Activated effector memory CD4-positive, alpha-beta T cell treated with anti-CD3 and anti-CD28 coated beads, Interleukin-2, amount 50 U/mL, for 16 hours (primary cell): ENCODE results near the gene PKN1.
"Not testable (repeated sequence)": the region's sequence is repeated elsewhere in the genome, so short reads cannot be mapped to it uniquely, and the experiment has no call there.

Experiments
- DNase-seq: peaks from one replicate; pipeline ENCODE4 v3.0.0-alpha.2; 2020

PKN1 gene

DNA sequence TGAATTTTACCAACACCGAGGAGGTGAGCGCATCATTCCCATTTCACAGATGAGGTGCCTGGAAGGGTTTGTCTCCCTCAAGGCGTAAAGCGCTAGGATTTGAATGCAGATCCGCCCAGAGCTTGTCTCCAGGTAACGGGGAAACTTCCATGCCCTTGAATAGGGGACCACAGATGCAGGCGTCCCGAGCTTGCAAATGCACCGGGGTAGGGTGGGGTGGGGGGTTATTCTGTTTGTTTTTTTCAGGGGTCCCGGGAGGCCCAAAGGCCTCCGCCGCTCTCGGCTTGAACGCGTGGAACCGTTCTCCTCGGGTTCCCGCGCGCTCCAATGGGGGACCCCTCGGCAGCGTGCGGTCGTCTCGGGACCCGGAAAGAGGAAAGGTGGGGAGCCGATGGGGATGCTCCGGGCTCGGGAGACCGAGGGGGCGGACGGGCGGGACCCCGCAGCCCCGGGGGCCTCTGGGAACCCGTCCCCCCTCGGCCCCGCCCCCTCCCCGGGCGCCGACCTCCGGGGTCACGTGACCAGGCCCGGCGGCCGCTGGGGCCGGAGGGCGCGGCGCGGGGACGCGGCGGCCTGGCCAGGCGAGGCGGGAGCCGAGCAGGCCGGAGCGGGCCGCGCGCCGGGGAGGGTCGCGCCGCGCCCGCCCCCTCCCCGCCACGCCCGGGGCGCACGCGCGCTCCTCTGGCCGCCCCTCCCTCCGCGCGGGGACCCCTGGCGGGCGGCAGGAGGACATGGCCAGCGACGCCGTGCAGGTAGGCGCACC lies at the start of gene PKN1:
TSS of gene PKN1 (plus strand) at position 516 of the 763 bp plus-strand sequence. CDS start at position 732, 216 bp downstream.
- peak; percentile 83 for DNase-seq

DNA sequence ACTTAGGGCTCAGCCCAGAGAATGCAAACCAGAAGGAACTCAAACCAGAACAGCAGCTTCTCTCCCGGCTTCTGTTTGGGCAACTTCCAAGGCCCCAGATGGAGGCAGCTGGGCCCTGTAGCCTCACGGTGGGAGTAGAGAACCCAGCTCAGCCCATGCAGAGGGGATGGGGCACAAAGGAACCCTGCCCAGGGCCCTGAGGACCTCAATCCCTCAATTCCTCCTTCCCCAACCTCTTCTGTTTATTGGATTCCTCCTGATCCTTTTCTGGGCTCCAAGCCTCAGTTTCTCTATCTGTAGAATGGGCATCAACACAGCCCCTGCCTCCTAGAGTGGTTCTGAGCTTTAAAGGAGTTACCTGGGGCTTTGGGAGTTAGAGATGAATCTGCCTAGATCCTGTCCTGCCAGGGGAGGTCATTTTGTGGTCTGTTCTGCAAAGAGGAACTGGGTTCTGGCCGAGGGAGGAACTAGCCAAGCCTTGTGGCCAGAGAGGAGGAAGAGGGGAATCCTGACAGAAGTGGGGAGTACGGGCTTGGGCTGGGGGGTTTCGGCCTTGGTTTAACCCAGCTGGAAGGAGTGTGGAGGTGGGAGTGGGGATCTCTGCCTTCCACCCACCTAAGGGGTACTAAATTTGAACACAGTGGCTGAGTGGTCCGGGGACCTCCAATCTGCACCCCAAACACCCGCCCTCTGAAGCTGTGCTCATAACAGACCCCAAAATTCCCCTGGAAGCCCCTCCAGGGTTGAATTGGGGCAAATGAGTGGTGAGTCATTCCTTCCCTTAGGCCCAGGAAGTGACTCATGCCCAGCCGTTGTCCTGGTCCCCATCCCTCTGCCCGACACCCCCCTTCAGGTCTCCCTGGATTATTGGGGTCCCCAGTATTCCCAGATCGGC lies 49.2 kb upstream of the PKN1 start:
- DNase-seq, result peak; percentile 89

DNA sequence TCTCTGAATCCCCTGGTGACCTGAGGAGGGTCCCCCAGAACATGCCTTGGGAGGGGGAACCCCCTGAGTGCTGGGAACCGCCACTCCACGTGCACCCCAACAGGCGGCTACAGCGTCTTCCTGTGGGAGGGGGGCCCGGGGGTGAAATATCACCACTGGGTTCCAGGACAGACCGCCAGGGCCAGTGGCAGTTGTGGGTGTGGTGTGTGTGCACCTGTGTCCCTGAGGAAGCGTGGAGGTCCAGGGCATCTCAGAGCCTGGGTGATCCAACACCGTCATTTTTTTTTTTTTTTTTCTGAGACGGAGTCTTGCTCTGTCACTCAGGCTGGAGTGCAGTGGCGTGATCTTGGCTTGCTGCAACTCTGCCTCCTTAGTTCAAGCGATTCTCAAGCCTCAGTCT lies 47.6 kb upstream of the PKN1 start:
- peak; percentile 75 for DNase-seq

DNA sequence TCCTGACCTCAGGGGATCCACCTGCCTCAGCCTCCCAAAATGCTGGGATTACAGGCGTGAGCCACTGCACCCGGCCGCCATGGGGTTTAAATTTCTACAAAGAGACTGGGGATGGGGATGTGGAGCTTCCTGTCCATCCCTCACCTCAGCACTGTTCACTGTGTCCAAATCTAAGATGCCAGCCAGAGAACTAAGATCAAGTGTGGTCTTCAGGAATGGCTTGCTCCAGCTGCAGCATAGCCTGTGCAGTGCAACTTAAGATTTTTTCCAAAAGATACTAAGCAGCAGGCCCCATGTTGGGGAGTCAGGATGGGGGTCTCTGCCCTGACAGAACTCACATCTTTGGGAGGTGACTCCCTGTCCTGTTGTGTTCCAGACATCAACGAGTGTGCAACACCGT lies 42.6 kb upstream of the PKN1 start:
- DNase-seq, result no peak

DNA sequence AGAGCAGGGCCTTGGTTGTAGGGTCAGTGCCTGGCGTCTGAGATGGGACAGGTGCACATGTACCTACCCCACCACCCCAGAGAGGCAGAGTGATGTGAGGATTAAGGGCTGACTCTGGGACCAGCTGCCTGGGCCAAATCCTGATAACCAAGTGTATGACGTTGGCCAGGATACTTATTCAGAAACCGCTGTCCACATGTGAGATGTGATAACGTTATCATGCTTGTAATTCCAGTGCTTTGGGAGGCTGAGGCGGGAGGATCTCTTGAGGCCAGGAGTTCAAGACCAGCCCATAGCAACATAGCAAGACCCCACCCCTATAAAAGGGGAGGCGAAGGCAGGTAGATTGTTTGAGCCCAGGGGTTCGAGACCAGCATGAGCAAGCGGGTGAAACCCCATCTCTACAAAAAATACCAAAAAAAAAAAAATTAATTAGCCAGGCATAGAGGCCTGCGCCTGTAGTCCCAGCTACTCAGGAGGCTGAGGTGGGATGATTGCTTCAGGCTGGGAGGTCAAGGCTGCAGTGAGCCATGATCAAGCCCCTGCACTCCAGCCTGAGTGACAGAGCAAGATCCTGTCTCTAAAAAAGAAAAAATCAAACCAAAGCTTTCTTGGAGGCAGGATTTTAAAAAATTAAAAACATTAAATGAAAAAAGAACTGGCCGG lies 41.8 kb upstream of the PKN1 start:
- no peak for DNase-seq

DNA sequence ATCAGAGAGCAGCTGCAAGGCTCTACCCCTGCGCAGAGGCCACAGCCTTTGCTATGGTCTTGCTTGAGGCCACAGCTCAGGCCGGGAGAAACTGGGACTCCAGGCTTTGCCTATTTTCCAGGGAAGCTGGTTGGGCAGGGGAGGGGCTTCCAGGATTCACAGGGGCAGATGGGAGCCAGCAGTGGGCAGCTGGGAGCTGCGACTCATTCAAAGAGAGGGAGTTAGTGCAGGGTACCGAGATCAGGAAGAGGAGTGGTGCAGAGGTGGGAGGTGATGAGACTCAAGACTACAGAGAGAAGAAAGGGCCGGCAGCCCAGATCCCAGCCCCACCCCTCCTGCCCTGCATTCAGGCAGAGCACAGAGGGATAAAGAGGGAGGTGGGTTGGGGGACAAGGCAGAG lies 39.8 kb upstream of the PKN1 start:
- DNase-seq, result no peak

DNA sequence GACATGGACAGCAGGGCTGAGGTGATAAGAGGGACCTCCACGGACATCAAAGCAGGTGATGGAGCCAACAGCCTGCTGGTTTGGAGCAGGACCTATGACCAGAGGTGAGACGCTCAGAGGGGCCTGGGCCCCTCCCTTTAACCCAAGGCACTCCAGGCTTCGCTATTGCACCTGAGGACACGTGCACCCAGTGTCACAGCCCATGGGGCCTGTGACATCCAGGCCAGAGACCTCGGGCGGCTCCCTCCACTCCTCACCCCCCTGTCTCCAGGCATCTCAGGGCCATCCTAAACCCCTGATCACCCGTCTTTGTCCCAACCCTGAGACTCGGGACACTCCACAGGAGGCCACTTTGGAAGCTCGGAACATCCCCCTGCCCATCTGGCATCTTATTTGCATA lies 38.9 kb upstream of the PKN1 start:
- no peak for DNase-seq

DNA sequence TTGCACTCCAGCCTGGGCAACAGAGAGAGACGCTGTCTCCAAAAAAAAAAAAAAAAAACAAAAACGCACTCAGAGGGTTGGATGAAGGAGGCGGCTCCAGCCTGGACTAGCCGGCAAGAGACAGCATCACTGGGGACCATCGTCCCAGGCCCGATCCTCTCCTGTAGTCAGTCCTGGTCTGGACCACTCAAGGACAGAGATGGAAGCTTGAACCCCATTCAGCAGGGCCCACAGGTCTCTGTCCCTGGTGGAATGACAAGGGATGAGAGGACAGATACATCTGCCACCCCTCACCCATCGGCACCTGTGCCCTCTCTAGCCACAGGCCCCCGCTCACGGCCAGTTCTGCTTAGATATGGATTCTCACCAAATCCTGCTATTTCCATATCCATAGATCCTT lies 37.8 kb upstream of the PKN1 start:
- DNase-seq, result no peak

DNA sequence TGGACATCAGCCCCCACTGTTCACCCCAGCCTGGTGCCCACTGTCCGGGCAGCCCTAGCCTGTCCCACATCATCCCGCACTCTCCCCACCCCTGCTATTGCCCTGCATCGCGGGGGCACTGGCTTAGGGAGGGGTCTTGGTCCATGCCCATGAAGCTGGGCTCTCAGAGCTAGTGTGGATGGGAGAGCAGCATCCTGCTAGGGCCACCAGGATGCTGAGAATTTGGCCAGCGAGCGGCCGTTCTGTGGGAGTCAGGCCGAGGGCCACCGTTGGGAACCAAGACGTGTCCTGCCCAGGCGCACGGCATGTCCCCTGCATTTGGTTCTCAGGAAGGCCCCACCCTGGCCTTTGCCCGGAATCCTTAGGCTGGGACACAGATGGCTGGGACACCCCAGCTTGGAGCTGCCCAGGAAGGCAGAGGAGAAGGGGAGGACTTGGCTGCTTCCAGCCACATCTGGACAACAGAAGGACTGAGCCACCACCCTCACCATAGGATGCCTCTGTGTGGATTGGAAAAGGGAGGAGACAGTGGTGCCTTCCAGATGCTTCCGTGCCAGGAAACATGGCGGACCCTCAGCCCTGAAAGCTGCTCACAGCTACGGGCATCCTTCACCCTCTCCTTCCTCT lies 37.3 kb upstream of the PKN1 start:
- no peak for DNase-seq

DNA sequence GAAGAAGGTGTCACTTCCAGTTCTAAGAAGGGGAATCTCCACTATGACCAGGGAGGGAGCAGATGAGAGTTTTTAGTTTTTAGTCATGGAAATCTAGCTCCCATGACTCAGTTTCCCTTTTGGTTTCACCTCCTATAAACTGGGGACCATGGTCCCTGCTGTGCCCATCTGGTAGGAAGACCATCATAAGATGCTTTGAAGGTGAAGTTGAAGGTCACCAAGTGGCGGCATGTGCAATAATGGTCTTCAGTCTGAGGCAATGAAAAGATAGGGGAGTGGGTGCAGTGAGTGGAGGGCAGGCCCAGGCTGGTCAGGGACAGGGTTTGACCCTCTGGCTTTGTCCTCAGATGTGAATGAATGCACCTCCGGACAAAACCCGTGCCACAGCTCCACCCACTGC lies 36.4 kb upstream of the PKN1 start:
- DNase-seq, result not testable (repeated sequence)

DNA sequence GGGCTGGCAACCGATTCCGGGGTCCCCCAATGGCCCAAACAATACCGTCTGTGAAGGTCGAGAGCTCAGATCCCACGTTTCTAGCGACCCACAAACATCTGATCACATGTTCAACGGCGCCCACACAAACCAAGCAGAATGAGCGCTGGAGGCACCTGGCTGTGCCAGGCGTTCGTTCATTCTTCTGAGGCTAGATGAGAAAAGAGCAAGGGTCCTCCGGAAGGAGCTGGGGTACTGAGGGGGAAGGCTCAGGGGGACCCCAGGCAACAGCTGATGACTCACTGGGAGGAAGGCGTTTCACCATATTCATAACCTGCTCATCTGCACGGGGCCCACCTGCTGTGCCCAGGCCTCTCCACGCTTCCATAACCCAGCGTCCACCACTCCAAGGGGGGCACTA lies 35.9 kb upstream of the PKN1 start:
- DNase-seq, result not testable (repeated sequence)

DNA sequence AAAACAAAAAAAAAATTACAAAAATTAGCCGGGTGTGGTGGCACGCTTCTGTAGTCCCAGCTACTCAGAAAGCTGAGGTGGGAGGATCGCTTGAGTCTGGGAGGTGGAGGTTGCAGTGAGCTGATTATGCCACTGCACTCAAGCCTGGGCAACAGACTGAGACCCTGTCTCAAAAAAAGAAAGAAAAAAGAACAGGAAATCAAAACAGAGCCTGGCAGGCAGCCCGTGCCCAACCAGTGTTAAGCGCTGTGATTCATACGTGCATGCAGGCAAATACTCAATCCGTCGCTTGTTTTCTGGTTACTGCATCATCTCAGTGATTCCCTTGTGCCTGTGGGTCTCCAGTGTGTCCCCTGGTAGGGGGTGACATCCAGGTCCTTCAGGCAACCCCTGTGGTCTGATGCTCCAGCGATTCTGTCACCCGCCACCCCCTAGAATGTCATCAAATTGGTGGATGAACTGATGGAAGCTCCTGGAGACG lies 32.1 kb upstream of the PKN1 start:
- DNase-seq, result no peak

DNA sequence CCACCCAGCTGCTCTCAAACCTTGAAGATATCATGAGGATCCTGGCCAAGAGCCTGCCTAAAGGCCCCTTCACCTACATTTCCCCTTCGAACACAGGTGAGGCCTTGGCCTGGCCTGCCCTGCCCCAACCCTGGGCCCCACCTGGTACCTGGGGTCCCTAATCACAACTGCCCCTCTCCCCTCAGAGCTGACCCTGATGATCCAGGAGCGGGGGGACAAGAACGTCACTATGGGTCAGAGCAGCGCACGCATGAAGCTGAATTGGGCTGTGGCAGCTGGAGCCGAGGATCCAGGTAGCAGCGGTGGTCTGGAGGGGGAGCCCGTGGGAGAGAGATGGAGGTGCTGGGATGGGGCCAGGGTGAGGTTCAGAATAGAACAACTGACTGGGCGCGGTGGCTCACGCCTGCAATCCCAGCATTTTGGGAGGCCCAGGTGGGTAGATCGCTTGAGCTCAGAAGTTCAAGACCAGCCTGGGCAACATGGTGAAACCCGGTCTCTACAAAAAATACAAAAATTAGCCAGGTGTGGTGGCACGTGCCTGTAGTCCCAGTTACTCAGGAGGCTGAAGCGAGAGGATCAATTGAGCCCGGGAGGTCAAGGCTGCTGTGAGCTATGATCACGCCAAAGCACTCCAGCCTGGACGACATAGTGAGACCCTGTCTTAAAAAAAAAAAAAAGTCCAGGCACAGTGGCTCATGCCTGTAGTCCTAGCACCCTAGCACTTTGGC lies 31.5 kb upstream of the PKN1 start:
- peak; percentile 63 for DNase-seq

DNA sequence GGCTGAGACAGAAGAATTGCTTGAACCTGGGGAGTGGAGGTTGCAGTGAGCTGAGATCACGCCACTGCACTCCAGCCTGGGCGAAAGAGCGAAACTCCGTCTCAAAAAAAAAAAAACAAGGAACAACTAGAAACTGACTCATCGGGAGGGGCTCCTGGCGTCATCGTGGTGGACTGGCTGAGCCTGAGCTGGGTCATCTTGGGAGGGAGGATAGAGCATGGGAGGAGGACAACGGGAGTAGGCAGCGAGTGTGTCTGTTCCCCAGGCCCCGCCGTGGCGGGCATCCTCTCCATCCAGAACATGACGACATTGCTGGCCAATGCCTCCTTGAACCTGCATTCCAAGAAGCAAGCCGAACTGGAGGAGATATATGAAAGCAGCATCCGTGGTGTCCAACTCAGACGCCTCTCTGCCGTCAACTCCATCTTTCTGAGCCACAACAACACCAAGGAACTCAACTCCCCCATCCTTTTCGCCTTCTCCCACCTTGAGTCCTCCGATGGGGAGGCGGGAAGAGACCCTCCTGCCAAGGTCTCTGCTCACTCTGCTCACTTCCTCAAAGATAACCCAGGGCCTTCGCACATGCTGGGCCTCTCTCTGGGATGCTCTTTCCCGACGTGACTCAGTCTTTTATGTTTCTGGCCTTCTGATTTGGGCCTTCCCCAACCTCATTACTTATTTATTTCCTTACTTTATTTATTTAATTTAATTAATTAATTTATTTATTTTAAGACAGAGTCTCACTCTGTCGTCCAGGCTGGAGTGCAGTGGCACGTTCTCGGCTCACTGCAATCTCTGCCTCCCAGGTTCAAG lies 30.6 kb upstream of the PKN1 start:
- no peak for DNase-seq

DNA sequence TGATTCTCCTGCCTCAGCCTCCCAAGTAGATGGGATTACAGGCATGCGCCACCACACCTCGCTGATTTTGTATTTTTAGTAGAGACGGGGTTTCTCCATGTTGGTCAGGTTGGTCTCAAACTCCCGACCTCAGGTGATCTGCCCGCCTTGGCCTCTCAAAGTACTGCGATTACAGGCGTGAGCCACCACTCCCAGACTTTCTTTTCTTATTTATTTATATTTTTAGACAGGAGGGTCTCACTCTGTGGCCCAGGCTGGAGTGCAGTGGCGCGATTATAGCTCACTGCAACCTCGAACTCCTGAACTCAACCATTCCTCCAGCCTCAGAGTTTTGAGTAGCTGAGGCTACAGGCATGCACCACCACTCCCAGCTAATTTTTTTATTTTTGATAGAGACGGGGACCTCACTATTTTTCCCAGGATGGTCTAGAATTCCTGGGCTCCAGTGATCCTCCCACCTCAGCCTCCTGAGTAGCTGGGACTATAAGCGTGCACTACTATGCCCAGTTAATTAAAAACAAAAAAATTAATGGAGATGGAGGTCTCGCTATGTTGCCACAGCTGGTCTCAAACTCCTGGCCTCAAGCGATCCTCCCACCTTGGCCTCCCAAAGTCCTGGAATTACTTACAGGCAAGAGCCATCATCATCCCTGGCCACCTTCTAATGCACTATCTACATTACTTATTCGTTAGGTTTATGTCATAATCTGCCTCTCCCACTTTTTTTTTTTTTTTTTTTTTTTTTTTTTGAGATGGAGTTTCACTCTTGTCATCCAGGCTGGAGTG lies 29.8 kb upstream of the PKN1 start:
- DNase-seq, result not testable (repeated sequence)

DNA sequence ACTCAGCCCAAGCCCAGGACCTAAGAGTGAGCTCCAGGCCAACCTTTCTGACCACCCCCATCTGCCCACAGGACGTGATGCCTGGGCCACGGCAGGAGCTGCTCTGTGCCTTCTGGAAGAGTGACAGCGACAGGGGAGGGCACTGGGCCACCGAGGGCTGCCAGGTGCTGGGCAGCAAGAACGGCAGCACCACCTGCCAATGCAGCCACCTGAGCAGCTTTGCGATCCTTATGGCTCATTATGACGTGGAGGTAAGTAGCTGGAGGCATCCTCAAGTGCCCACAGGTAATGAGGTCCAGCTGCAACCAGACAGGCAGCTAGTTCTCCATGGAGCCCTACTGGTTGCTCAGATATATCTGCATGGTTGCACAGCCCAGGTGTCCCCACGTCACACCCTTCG lies 28.8 kb upstream of the PKN1 start:
- no peak for DNase-seq

DNA sequence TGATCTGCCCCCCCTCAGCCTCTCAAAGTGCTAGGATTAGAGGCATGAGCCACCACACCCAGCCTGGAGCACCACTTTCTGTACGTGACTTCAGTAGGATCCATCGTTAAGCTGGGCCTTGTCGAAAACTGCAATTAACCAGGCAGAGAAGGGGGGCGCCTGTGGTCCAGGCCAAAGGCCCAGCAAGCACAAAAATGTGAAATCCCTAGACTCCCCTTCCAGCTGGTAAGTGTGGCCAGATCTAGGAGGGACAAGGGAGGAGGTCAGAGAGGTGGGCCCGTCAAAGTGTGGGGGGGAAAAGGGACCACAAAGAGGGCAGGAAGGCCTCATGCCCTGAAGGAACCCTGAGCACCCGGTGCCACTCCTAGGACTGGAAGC lies 27.7 kb upstream of the PKN1 start:
- peak; percentile 66 for DNase-seq

DNA sequence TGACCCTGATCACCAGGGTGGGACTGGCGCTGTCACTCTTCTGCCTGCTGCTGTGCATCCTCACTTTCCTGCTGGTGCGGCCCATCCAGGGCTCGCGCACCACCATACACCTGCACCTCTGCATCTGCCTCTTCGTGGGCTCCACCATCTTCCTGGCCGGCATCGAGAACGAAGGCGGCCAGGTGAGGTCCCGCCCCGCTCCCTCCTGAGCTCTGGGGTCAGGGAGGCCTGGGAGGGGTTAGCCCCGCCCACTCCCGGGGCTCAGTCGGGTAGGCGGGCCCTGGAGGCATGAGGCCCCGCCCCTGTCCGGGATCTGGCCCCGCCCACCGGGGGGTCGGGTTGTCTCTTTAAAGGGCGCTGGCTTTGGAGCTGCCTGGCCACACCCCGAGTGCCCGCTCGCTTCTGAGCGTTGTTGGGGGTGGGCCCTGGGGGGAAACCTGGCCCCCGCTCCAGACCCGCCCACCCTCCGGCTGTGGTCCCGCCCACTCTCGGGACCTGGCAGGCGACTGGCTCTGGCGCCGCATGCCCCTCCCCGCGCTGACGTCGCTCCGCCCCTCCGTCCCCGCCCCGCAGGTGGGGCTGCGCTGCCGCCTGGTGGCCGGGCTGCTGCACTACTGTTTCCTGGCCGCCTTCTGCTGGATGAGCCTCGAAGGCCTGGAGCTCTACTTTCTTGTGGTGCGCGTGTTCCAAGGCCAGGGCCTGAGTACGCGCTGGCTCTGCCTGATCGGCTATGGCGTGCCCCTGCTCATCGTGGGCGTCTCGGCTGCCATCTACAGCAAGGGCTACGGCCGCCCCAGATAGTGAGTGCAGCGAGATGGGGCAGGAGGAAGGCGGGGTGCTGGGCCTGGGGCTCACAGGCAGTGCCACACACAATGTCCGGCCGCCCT lies 27.1 kb upstream of the PKN1 start:
- DNase-seq, result peak; percentile 95

DNA sequence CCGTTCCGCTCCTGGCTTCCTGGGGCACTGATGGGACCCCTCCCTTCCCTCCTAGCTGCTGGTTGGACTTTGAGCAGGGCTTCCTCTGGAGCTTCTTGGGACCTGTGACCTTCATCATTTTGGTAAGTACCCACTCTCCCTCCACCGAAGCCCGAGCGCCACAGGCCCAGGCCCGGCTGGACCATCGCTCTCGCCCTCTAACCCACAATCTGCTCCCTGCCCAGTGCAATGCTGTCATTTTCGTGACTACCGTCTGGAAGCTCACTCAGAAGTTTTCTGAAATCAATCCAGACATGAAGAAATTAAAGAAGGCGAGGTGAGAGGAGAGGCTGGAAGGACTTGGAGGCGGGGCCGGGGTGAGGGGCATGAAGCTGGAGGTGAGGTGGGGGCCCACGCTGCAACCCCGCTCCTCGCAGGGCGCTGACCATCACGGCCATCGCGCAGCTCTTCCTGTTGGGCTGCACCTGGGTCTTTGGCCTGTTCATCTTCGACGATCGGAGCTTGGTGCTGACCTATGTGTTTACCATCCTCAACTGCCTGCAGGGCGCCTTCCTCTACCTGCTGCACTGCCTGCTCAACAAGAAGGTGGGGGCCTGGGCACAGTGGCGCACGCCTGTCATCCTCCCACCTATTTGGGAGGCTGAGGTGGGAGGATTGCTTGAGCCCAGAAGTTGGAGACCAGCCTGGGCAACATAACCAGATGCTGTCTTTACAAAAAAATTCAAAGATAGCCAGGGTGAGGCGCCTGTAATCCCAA lies 26.3 kb upstream of the PKN1 start:
- no peak for DNase-seq
